Smooth muscle cell (in vitro differentiated cells): ENCODE data around the gene EXOC8. TPM values are rescaled to one million over a fixed set of nuclear protein-coding genes. Genes with fewer than 3 reads are reported as not detected.

Experiments
- DNase-seq: peaks from one replicate; lab custom pipeline; 2025; ENCODE audit not compliant: unreplicated experiment; lab: John Stamatoyannopoulos, UW
- H2AFZ ChIP-seq: fragments of 200-600 bp; sonication (generic); 2 replicates; pipeline ENCODE4 v1.6.0; 2016; ENCODE audit warnings: antibody characterized with exemption, low read depth, mild to moderate bottlenecking
- H3F3A ChIP-seq: fragments of 200-600 bp; sonication (generic); 2 replicates; pipeline ENCODE4 v1.6.0; 2017; ENCODE audit warnings: antibody characterized with exemption, low read depth
- H3K27ac ChIP-seq: fragments of 200-600 bp; sonication (generic); 2 replicates; pipeline ENCODE4 v1.5.1; 2016; ENCODE audit warnings: low read depth, mild to moderate bottlenecking
- H3K27me3 ChIP-seq: fragments of 200-600 bp; sonication (generic); 2 replicates; pipeline ENCODE4 v1.6.1; 2016; ENCODE audit warnings: low read depth, mild to moderate bottlenecking
- H3K36me3 ChIP-seq: fragments of 200-600 bp; sonication (generic); 2 replicates; pipeline ENCODE4 v1.5.1; 2016; ENCODE audit warnings: low read depth
- H3K4me1 ChIP-seq: fragments of 200-600 bp; sonication (generic); 2 replicates; pipeline ENCODE4 v1.5.1; 2016; ENCODE audit warnings: low read depth
- H3K4me2 ChIP-seq: fragments of 200-600 bp; sonication (generic); 2 replicates; pipeline ENCODE4 v1.6.0; 2016; ENCODE audit warnings: mild to moderate bottlenecking
- H3K4me3 ChIP-seq: fragments of 200-600 bp; sonication (generic); 2 replicates; pipeline ENCODE4 v1.5.1; 2016; ENCODE audit warnings: mild to moderate bottlenecking
- H3K79me2 ChIP-seq: fragments of 200-600 bp; sonication (generic); 2 replicates; pipeline ENCODE4 v1.6.0; 2016; ENCODE audit warnings: low read depth, mild to moderate bottlenecking
- H3K9ac ChIP-seq: fragments of 200-600 bp; sonication (generic); 2 replicates; pipeline ENCODE4 v1.6.0; 2016; ENCODE audit warnings: low read depth
- H3K9me3 ChIP-seq: fragments of 200-600 bp; sonication (generic); replicated peaks from 2 replicates; pipeline ENCODE4 v1.5.1; 2016; ENCODE audit warnings: low read depth
- H4K20me1 ChIP-seq: fragments of 200-600 bp; sonication (generic); 2 replicates; pipeline ENCODE4 v1.6.0; 2016; ENCODE audit warnings: low read depth
- whole genome bisulfite sequencing: methylation state at CpG from one replicate; pipeline ENCODE4 v1.1.7; 2016; ENCODE audit warnings: low lambda C conversion rate; 5-methylcytosine and 5-hydroxymethylcytosine counted together
- polyA plus RNA-seq: library from polyadenylated mRNA; unstranded; fragments of >200 nt; fragmentation: Nextera tagmentation; extraction: Ambion mirVana; gene quantifications from 2 replicates; pipeline ENCODE4 v1.2.1, GENCODE V29; 2016
- total RNA-seq: library from RNA; depleted of rRNA; stranded (reverse); fragments of >200 nt; gene quantifications from 2 replicates; pipeline ENCODE4 v1.2.3, GENCODE V29; 2014
- TF ChIP-seq, protein P1 (sequence below): fragments of 200-600 bp; sonication (generic); IDR thresholded peaks from 2 replicates; pipeline ENCODE4 v1.5.1; 2017; ENCODE audit warnings: borderline replicate concordance, mild to moderate bottlenecking, antibody characterized with exemption; ENCODE audit not compliant: insufficient read depth, poor library complexity, severe bottlenecking

Gene EXOC8
- total and polyA plus RNA-seq, 2 experiments from 2014 or later = 4.2 to 15.6 TPM

DNA sequence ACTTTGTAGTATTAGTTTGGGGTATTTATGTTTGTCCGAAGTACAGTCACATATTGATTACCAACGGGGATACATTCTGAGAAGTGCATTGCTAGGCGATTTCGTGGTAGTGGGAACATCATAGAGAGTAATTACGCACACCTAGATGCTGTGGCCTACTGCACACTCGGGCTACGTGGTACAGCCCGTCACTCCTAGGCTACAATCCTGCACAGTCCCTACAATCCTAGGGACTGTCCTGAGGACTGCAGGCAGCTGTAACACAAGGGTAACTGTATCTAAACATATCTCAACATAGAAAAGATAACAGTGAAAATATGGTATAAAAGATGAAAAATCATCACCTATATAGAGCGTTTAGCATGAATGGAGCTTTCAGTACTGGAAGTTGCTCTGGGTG is 18.6 kb downstream of the EXOC8 start:
- Histone ChIP-seq H3K79me2 (no peaks in the 10 kb centered on the region), H2AFZ (no peak overlapping the region), H3K4me2 (no peak overlapping the region), H3K4me3 (no peak overlapping the region), H3K27me3 (no peaks in the 10 kb centered on the region), H3K36me3 (no peaks in the 10 kb centered on the region), H3K27ac (no peak overlapping the region), H3K9me3 (no peaks in the 10 kb centered on the region), H3K9ac (no peak overlapping the region), H3F3A (no peaks in the 10 kb centered on the region), H3K4me1 (no peaks in the 10 kb centered on the region), H4K20me1 (no peaks in the 10 kb centered on the region)
- no peak for DNase-seq
- TF ChIP-seq, protein P1, sequence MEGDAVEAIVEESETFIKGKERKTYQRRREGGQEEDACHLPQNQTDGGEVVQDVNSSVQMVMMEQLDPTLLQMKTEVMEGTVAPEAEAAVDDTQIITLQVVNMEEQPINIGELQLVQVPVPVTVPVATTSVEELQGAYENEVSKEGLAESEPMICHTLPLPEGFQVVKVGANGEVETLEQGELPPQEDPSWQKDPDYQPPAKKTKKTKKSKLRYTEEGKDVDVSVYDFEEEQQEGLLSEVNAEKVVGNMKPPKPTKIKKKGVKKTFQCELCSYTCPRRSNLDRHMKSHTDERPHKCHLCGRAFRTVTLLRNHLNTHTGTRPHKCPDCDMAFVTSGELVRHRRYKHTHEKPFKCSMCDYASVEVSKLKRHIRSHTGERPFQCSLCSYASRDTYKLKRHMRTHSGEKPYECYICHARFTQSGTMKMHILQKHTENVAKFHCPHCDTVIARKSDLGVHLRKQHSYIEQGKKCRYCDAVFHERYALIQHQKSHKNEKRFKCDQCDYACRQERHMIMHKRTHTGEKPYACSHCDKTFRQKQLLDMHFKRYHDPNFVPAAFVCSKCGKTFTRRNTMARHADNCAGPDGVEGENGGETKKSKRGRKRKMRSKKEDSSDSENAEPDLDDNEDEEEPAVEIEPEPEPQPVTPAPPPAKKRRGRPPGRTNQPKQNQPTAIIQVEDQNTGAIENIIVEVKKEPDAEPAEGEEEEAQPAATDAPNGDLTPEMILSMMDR = no peak
- 94% methylated on average over 9 of the region's 9 CpGs for WGBS

DNA sequence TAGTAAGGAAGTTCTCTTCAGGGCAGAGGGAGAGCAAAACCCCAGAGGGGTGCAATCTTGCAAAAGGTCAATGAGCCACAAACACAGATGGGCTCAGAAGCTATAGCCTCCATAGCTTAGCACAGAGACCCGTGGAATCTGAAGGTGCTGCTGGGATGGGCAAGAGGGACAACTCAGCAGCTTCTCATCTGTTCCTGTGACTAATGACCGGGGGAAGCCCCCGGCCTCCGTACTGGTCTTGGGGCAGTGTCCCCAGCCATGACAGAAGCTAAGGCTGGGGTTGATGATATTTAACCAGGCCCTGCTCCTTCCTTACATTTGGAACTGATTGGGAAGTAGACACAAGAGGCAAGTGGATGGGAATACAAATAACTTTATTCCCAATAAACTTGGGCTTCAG is 19.1 kb downstream of the EXOC8 start:
- TF ChIP-seq, protein P1 = no peak
- H3K79me2 ChIP-seq = no peaks in the 10 kb centered on the region
- no peaks in the 10 kb centered on the region for H3K36me3 ChIP-seq
- H3K27me3 ChIP-seq = no peaks in the 10 kb centered on the region
- no peaks in the 10 kb centered on the region for H3K9me3 ChIP-seq
- 95% methylated on average over 4 of the region's 4 CpGs for WGBS
- H3K27ac ChIP-seq = no peak overlapping the region
- no peak overlapping the region for H2AFZ ChIP-seq
- H3K4me2 ChIP-seq = no peak overlapping the region
- H3F3A ChIP-seq = no peaks in the 10 kb centered on the region
- no peak overlapping the region for H3K4me3 ChIP-seq
- no peak for DNase-seq
- no peaks in the 10 kb centered on the region for H4K20me1 ChIP-seq
- H3K4me1 ChIP-seq = no peaks in the 10 kb centered on the region
- H3K9ac ChIP-seq = no peak overlapping the region

DNA sequence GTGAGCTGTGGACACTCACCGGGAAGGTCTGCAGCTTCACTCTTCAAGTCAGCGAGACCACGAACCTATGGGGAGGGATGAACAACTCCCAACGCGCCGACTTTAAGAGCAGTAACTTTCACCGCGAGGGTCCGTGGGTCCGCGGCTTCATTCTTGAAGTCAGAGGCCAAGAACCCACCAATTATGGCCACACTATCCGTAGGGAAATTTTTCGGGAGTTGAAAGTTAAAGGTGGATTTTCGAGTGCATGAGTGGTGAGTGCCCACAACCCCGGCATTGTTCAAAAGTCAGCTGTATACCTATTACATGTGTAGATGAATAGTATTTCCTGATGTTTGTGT is 19.7 kb downstream of the EXOC8 start:
- Histone ChIP-seq H3K4me3 (no peak overlapping the region), H4K20me1 (no peaks in the 10 kb centered on the region), H3K9me3 (no peaks in the 10 kb centered on the region), H3K79me2 (no peaks in the 10 kb centered on the region), H3K4me2 (no peak overlapping the region), H3K4me1 (no peaks in the 10 kb centered on the region), H3K27me3 (no peaks in the 10 kb centered on the region), H3K27ac (no peak overlapping the region), H3K9ac (no peak overlapping the region), H3K36me3 (no peaks in the 10 kb centered on the region), H2AFZ (no peak overlapping the region), H3F3A (no peaks in the 10 kb centered on the region)
- TF ChIP-seq, protein P1 = no peak
- 95% methylated on average over 15 of the region's 15 CpGs for WGBS
- no peak for DNase-seq

DNA sequence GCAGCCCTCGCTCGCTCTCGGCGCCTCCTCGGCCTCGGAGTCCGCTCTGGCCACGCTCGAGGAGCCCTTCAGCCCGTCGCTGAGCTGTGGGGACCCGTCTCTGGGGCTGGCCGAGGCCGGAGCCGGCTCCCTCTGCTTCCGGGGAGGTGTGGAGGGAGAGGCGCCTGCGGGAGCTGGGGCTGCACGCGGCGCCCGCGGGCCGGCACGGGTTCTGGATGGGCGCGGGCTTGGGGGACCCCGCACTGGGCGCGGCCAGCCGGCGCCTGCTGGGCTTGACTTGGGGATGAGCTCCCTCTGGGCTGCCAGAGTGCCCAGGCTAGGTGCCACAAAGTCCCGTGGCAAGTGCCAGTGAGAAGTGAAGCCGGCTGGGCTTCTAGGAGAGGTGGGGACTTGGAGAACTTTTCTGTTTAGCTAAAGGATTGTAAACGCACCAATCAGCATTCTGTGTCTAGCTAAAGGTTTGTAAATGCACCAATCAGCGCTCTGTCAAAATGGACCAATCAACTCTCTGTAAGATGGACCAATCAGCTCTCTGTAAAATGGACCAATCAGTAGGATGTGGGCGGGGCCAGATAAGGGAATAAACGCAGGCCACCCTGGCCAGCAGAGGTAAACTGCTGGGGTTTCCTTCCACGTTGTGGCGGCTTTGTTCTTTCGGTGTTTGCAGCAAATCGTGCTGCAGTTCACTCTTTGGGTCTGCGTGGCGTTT is 20.2 kb downstream of the EXOC8 start:
- Histone ChIP-seq H3K9ac (no peak overlapping the region), H2AFZ (no peak overlapping the region), H3K27ac (no peak overlapping the region), H3K9me3 (no peaks in the 10 kb centered on the region), H3F3A (no peaks in the 10 kb centered on the region), H4K20me1 (no peaks in the 10 kb centered on the region), H3K4me1 (no peaks in the 10 kb centered on the region), H3K4me3 (no peak overlapping the region), H3K36me3 (no peaks in the 10 kb centered on the region), H3K4me2 (no peak overlapping the region), H3K27me3 (no peaks in the 10 kb centered on the region), H3K79me2 (no peaks in the 10 kb centered on the region)
- TF ChIP-seq, protein P1 = no peak
- WGBS = 95% methylated on average over 42 of the region's 44 CpGs
- no peak for DNase-seq
